Effector CD4-positive, alpha-beta T cell (primary cell): ENCODE results near the gene POFUT2.

Experiments
- DNase-seq: peaks from one replicate; pipeline ENCODE4 v3.0.0-alpha.2; 2020

Gene POFUT2

GRCh38 chr21:45281411-45282282 is 6.0 kb downstream of the POFUT2 start:
- DNase-seq, result no peak

- DNase-seq, result no peak
Observed at GRCh38 chr21:45280969-45281368, 6.7 kb downstream of the POFUT2 start.

GRCh38 chr21:45280178-45280821 is 7.4 kb downstream of the POFUT2 start:
- DNase-seq, result no peak

- no peak for DNase-seq
Observed at GRCh38 chr21:45279446-45280177, 8.1 kb downstream of the POFUT2 start.

GRCh38 chr21:45278156-45278911 is 9.4 kb downstream of the POFUT2 start:
- DNase-seq, result no peak

GRCh38 chr21:45277101-45278045 is 10.3 kb downstream of the POFUT2 start:
- no peak for DNase-seq

GRCh38 chr21:45276596-45276995 is 11.1 kb downstream of the POFUT2 start:
- DNase-seq, result no peak

GRCh38 chr21:45270306-45270821 is 17.3 kb downstream of the POFUT2 start:
- DNase-seq, result no peak

- DNase-seq, result no peak
Observed at GRCh38 chr21:45269861-45270260, 17.8 kb downstream of the POFUT2 start.

- no peak for DNase-seq
Observed at GRCh38 chr21:45267390-45267760, 20.3 kb downstream of the POFUT2 start.

GRCh38 chr21:45266518-45267389 is 20.9 kb downstream of the POFUT2 start:
- no peak for DNase-seq

- DNase-seq, result no peak
Observed at GRCh38 chr21:45265721-45266517, 21.8 kb downstream of the POFUT2 start.

- no peak for DNase-seq
Observed at GRCh38 chr21:45264912-45265515, 22.7 kb downstream of the POFUT2 start.

GRCh38 chr21:45264146-45264911 is 23.4 kb downstream of the POFUT2 start:
- no peak for DNase-seq

- no peak for DNase-seq
Observed at GRCh38 chr21:45263534-45263933, 24.2 kb downstream of the POFUT2 start.

GRCh38 chr21:45262616-45263015 is 25.1 kb downstream of the POFUT2 start:
- no peak for DNase-seq

- DNase-seq, result no peak
Observed at GRCh38 chr21:45262041-45262581, 25.6 kb downstream of the POFUT2 start.

GRCh38 chr21:45261093-45261492 is 26.6 kb downstream of the POFUT2 start:
- no peak for DNase-seq
